Measurements from ENCODE around the gene GRIN3A.
A peak's percentile ranks its signal among the peaks of the same experiment; 100 is the strongest.
"Not testable (repeated sequence)": the region's sequence is repeated elsewhere in the genome, so short reads cannot be mapped to it uniquely, and the experiment has no call there.

The GRIN3A gene

DNA sequence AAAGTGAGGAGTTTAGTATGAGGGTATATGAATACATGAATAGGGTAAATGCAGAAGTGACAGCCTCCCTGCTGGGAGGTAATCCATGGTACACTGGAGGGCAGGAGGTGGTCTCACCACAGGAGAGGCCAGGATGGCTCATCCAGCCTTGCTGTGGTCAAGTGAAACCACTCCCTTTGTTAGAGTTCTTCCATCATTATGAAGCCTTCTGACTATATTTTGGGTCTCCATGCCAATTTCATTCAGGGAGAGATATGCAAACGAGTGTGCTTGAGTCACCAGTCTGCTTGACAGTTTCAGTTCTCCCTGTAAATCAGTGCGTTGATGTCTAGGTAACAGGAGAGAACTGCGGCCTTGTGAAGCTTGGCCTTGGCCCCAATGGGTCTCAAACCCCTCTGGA, 160.1 kb downstream of the GRIN3A start:
- no peak for DNase-seq (ENCODE audit: low read depth)

DNA sequence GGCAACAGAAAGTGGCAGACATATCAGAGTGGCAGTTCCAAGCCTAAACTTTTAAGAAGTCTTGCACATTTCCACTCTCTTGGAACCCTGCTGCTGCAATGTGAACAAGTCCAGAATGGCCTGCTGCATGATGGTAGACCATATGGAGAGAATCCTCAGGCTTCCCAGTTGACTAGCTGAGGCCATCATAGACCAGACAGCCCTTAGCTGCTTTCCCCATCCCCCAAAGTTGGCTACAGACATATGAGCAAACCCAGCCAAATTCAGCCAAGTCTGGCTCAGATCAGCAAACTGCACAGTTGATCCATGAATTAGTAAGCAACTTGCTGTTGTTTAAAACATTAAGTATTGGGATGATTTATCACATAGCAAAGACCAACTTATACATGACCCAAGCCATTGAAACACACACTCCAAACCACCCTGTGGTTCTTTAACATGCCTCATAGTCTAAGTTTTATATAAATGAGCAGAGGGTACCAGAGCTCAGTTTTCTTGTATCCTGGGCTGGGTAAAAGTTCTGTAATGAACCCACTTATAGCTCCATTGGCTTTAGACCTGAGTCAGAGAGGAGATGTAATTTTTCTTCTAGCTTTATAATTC, 163.6 kb downstream of the GRIN3A start:
- DNase-seq (ENCODE audit: low read depth), result no peak

DNA sequence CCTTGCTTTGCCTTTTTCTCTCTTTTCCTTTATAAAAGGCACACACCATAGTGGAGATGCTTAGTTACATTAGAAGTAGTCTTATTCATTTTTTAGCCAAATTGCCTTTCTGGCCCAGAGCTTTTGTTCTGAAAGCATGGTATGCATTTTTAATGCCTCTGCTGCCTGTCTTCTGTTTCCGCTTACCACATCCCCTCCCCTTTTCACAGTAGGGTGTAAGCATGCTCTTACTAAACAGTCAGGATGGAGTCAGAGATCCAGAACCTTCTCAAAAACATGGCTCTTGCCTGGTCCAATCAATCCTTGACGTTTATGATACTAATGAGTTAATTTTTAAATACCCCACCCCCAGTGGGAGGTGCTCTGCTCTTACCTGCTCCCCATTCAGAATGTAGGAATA, 166.1 kb downstream of the GRIN3A start:
- no peak for DNase-seq (ENCODE audit: low read depth)

DNA sequence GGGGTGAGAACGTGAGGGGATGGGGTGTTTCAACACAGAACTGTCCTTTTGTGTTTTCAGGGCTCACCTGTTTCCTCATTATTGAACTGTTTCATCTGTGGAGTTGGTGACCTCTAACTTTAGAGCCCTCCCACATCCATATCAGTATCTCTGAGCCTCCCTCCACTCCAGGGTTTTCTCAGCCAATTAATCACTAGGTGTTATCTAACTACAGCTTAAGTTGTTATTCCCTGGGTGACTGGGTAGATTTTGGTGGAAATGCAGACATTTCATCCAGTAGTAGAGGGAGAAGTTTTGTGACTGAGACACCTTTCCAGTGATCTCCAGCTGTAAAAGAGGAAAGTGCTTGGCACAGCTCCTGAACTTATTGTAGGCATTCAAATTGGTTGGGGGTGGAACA, 167.3 kb downstream of the GRIN3A start:
- no peak for DNase-seq (ENCODE audit: low read depth)

DNA sequence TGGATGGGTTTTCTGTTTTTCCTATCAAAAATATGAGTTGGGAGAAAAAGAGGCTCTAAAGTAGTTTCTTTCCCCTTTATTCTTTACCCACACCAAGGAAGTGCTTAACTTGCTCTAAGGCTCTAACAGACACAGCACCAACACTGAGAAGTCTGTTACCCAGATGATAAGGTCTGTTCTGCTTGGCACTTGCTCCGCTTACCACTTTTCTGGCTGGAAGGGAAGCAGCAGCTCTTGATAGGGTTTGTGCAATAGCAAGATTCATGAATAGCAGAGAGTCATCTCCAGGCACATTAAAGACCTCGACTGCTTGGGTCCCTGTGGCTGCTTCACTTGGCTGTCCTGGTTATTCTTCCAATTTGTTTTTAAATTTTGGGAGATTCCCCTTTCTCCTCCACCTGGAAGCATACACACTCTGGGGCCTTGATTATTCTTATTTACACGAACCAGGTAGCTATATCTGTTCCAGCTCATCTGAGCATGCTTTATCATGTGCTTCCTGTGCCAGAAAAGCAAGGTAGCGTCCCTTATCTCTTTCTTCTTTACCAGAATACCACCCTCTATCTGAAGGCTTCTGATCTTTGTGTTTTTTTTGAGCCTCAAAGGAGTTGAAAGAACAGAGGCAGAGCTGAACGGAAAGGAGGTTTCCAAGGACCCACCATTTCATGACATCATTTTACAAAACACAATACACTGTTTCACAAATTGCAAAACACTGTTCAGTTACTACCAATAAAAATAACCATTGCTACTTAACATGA, 168.5 kb downstream of the GRIN3A start:
- DNase-seq (ENCODE audit: low read depth), result no peak

DNA sequence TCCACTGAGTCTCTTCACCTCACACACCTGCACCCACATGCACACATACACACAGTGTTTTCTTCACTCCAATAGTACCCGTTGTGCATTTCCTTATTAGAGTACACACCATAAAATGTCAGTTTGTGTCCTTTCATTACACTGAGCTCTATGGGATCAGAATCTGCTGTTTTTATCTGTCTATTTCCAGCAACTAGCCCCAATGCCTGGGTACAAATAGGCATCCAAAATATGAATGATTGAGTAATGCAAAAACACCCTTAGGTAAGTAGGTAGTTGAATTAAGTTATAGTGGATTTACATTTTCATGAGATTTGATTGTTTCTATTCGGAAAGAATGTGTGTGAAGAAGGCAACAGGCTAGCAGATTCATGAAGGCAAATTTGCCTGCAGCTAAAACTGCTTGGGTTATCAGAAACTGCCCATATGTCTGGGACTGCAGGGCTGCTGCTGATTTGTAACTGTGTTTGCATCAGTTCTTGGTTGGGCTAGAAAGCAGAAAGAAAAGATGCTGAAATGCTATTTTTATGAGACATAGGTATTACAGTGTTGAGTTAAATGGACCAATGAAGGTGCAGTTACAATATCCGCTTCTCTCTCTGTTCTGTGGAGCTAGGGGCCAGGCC, 170.6 kb downstream of the GRIN3A start:
- DNase-seq (ENCODE audit: low read depth), result no peak

DNA sequence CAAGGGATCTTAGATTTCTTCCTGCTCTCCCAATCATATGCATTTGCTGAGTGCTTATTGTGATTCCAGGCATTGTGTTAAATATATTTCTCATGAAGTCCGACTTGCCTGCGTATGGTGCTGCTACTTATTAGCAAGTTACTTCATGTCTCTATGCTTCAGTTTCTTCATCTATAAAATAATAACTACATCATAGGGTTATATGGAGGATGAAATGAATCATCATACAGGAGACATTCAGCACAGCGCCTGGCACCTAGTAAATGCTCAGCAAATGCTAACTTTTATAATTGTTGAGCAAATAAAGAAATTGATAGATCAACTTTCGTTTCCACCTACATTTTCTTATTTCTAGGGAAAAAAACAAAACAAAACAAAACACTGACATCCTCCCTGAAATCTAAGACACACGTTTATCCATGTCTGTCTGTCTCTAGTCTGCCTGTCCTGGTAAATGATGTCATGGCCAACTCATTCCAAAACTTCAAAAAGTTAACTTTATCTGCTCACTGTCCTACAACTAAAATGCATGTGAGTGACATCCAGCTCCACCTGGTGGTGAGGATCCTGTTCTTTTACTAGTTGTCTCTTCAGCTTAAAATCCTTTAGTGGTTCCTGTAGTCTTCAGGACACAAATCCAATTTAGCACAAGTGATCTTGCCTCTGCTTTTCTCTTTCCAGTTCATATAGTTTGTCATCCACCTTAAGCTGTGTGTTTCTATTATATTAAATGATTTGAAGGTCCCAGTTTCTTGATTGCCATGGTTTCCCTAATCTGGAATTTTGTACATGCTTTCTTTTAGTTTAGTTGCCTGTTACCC, 171.3 kb downstream of the GRIN3A start:
- no peak for DNase-seq (ENCODE audit: low read depth)

DNA sequence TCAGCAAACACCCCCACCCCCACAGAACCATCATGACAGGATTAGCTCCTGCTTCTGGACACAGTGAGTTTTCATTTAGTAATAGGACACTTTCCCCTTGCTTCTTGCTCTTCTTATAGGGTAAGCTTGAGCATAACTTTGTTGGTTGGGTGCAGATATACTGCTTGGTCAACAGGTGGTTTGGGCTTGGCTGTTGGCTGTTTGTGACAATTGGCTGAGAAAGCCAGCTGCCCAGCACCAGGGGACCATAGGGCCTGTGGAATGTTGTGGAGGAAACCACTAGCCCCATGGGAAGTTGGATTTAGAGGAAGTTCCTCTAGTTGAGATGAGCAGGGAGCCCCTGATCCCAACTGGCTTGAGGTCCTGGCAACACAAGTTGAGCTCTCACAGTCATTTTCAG, 174.2 kb downstream of the GRIN3A start:
- DNase-seq (ENCODE audit: low read depth), result no peak

DNA sequence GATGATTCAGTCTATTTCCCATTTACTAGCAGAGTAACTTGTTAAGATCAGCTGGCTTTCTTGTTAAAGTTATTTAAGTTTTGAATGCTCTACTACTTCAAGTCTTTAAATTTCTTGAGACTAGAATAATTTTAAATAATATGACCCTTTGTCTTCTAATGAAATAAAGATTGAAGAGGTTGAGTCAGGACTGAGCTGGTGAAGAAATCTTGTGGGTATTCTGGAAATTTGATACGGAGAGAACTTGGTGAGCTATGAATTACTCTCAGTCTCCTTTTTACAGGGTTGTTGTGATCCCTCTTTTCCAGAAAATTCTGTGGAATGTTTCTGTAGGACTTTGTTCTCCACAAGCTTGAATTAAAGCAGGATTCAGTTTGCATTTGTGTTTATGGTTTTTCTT, 175.5 kb downstream of the GRIN3A start:
- DNase-seq (ENCODE audit: low read depth), result no peak

DNA sequence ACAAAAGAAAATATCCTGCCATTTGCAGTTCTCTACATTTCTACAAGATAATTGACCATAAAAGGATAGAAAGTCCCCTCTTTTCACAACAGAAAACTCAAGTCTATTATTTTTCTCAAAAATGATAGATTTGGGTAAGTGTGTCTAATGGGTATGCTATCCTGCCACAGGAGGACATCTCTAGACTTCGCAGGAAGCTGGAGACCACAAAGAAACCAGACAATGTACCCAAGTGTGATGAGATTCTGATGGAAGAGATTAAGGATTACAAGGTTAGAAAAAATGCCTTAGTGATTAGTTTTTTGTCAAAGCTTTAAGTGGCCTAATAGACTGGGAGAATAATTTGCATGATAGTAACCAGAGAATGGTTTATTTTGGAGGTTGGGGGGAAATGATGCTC, 176.7 kb downstream of the GRIN3A start:
- DNase-seq (ENCODE audit: low read depth), result no peak

DNA sequence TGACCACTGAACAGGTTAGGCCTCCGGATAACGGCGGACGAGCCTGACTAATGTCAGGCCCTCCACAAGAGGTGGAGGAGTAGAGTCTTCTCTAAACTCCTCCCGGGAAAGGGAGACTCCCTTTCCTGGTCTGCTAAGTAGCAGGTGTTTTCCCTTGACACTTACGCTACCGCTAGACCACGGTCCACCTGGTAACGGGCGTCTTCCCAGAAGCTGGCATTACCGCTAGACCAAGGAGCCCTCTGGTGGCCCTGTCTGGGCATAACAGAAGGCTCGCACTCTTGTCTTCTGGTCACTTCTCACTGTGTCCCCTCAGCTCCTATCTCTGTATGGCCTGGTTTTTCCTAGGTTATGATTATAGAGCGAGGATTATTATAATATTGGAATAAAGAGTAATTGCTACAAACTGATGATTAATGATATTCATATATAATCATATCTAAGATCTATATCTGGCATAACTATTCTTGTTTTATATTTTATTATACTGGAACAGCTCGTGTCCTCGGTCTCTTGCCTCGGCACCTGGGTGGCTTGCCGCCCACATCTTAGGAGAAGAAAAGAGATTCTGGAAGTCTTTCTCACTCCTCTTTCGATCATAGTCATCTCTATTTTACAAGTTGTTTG, 188.9 kb downstream of the GRIN3A start:
- DNase-seq (ENCODE audit: low read depth), result not testable (repeated sequence)

DNA sequence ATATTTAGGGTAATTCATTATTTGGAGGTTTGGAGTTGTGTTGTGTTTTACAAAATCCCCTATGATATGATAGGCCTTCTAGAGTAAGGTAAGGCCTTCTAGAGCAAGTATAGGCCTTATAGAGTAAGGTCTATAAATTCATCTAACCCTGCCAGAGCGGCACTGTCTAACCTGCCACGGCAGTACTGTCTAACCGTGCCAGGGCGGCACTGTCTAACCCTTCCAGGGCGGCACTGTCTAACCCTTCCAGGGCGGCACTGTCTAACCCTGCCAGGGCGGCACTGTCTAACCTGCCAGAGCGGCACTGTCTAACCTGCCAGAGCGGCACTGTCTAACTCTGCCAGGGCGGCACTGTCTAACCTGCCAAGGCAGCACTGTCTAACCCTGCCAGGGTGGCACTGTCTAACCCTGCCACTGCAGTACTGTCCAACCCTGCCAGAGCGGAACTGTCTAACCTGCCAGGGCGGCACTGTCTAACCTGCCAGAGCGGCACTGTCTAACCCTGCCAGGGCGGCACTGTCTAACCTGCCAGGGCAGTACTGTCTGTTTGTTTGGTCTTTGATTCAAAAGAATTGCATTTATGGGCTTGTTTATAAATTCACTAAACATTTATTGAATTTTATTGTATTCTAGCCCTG, 195.2 kb downstream of the GRIN3A start:
- DNase-seq (ENCODE audit: low read depth), result no peak

DNA sequence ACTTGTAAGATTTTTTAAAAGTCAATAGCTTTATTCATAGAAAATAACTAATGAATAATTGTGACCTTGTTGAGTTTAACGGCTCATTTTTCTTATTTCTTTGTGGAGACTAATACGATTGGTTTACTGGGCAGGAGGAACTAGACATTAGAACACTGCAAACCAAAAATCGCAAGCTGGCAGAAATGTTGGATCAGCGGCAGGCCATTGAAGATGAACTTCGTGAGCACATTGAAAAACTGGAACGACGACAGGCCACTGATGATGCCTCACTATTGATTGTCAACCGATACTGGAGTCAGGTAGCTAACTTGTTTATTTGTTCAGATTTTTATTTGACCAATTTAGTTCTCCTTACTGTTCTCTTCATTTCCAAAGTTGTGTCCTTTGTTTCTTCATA, 198.4 kb downstream of the GRIN3A start:
- no peak for DNase-seq (ENCODE audit: low read depth)

DNA sequence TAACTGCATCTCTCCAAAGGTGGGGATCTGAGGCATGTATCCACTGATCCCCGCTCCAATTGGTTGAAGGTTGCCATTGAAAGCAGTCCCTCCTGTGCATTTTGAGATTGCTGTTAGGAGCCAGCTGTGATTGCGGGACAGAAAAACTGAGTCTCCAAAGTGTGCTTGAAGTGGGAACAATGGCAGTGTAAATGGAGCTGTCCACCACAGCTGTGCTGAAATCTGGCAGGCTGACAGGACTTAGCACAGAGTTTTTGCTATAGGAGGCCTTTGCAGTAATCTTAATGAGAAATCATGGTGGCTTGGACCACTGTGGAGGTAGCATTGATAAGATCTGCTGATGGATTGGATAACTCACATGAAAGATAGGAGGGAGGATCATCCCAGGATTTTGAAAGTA, 201.5 kb downstream of the GRIN3A start:
- DNase-seq (ENCODE audit: low read depth), result no peak

DNA sequence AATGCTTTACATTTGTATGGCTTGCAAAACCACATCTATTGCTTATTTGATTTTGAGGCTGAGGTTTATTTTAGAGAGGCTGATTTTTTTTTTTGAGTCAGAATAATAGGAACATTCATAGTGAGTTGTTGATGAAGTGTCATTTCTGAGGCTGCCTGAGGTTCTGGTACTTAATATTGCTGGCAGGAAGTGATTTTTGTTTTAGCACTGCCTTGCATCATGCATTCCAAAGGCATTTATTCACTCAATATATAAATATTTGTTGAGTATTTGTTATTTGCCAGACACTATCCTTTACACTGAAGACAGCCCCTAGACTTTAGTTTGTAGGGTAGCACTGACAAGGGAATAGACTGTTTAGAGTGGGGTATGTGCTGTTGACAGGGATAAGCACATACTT, 202.1 kb downstream of the GRIN3A start:
- no peak for DNase-seq (ENCODE audit: low read depth)

DNA sequence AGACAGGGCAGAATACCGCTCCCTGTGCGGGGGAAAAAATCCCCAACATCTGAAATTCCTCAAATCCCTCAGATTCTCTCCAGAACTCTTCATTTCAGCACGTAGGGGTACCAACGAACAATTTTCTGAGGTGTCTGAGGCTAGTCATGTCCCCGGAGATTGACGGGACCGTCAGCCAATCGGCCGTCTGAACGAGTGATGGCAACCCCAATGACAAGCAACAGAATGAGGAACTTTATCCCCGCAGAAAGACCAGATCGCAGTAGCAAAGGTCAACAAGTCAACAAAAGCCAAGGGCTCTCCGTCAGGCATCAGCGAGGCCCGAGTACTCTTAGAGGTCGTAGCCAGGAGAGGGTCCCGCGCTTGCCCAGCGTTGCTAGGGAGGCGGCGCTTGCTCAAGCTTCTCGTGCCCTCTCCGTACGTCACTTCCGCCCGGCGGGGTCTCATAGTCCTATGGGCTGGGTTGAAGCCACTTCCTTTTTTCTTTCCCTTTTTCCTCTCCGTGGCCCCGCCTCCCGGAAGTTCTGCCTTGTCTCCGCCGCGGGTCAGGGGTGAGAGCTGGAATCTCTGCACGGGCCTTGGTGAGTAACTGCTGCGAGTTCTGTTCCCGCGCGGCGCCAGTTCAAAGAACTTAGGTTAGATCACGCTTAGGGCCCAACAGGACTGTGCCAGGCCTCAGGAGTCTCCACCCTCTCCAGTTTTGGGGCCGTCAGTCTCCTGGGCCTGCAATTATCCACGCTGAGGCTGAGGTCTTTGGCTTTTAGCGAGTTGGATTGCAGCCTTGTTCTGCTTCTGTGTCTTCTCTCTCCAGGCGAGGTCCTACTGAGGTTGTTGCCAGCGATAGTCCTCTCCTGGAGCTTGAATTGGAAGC, 204.9 kb downstream of the GRIN3A start, which contains the start of gene RNF20:
RNF20 (plus strand) TSS at position 520 of the 871 bp plus-strand sequence. CDS start 1,571 bp downstream, outside the sequence.
- peak; percentile 96 for DNase-seq (ENCODE audit: low read depth)

DNA sequence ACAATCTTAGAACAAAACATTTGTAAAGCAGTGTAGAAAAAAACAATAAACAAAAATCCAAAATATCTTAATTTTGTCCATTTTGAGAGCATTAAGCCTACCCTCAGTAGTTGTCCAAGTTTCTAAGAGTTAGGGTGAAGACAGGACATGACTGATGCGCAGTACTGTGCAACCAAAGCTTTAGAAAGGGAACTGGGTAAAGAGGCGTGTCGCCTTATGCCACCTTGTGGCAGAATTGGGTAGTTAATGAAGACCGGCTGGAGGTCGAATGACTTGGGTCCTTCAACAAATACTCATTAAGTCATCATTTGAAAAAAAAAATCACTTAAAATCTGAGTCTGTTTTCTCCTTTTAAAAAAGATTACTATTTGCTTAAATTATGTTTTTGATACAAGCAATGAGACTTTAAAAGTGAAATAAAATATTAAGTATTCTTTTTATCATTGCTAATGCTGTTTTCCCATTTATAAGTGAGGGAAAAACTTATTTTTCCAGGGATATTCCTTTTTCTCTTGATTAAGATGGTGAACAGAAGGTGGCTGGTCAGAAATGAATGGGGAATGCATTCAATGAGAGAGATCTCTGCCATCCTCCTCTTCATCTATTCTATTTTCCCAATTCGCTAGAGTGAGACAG, 208.3 kb downstream of the GRIN3A start:
- DNase-seq (ENCODE audit: low read depth), result no peak

DNA sequence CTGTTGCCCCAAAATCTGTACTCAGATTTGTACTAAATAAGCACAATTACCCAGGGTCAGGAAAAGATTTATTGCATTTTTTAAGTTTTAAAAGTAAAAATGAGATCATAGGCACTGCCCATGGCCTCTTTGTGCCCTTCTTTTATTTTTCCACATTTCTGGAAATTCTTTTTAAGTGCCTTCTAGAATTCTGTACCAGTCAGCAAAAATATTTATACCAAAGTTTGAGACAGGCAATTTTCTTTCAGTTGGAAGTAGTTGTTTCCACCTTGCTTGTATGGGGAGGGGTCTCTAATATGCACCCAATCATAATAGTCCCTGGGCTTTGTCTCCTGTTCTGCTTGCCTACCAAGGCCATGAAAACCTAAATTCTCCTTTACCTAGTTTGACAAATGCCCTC, 210.4 kb downstream of the GRIN3A start:
- DNase-seq (ENCODE audit: low read depth), result no peak

DNA sequence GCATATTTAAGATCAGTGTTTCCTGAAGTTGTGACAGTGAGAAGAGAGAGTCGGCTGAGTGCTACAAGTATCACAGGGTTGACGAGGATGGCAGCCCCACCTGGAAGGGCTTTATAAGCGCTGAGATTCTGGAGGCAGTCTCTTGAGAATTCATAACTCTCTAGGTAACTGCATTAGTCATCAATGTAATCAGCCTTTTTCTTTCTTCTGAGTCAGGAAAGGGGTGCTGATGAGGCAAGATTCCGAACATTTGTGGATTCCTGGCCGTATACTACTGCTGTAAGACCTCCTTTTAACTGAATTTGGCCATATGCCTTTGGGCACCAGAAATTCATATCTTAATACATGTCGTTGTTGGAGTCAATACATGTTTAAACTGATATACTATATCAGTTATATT, 211.4 kb downstream of the GRIN3A start:
- no peak for DNase-seq (ENCODE audit: low read depth)

DNA sequence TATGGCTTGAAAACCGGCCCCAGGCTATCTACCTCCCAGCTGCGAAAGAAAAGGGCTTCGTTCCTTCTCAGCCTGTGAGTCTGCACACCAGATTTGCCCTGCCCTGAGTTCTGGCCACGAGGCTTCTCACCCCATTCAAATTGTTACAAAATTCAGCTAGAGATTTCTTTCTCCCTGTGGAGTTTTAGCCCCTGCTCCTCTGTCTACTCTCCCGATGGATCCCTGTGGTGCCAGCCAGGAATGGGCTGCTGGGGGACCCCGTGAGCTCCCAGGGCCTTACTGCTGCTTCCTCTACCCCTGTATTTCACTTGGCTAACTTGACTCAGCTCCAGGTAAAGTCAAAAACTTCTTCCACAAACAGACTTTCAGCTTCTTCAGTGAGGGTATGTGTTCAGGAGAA, 214.1 kb downstream of the GRIN3A start:
- DNase-seq (ENCODE audit: low read depth), result no peak

All from GM04503 (cell line).